Gastrocnemius medialis (tissue), 4 donors: Measurements from ENCODE around the gene ZDHHC7. TPM values are rescaled to one million over a fixed set of nuclear protein-coding genes. Genes with fewer than 3 reads are reported as not detected.

Source experiments
- ATAC-seq, 2 donors: fragments of 150-250 bp; one replicate each; pipeline ENCODE4 v1.9.1; 2016
- DNase-seq, 2 donors: peaks; one replicate each; pipeline ENCODE4 v3.0.0-alpha.2; 2019
- H3K27ac ChIP-seq, 4 donors: fragments of 200-600 bp; sonication (generic); 1 replicate in 1 of 4; 2 replicates in 3 of 4; pipeline ENCODE4 v1.5.1; 2016 to 2018; ENCODE audit warnings: mild to moderate bottlenecking in 2 of 4, moderate library complexity in 1 of 4
- H3K27me3 ChIP-seq, 3 donors: fragments of 200-600 bp; sonication (generic) in 2 of 3; 1 replicate in 1 of 3; 2 replicates in 2 of 3; pipeline versions ENCODE4 v1.5.1 to v1.6.0; 2016 to 2019; ENCODE audit warnings: mild to moderate bottlenecking in 1 of 3, moderate library complexity in 1 of 3
- H3K36me3 ChIP-seq, 2 donors: fragments of 200-600 bp; sonication (generic) in 1 of 2; one replicate each; pipeline ENCODE4 v1.5.1; 2017 to 2018
- H3K4me1 ChIP-seq, 2 donors: fragments of 200-600 bp; sonication (generic) in 1 of 2; one replicate each; pipeline ENCODE4 v1.5.1; 2016 to 2017; ENCODE audit warnings: mild to moderate bottlenecking in 2 of 2
- H3K4me3 ChIP-seq, 4 donors: fragments of 200-600 bp; sonication (generic) in 3 of 4; 1 replicate in 1 of 4; 2 replicates in 3 of 4; pipeline ENCODE4 v1.5.1; 2016 to 2019; ENCODE audit warnings: mild to moderate bottlenecking in 2 of 4
- H3K9me3 ChIP-seq, 3 donors: fragments of 200-600 bp; sonication (generic) in 2 of 3; 1 replicate in 1 of 3; 2 replicates in 2 of 3; pipeline ENCODE4 v1.5.1; 2016 to 2019
- CTCF ChIP-seq, 5 experiments: fragments of 450-650 bp in 3 of 5; fragments of 200-600 bp in 2 of 5; sonication (generic) in 2 of 5; IDR thresholded peaks in 4 of 5; conservative IDR thresholded peaks in 1 of 5; 1 replicate in 4 of 5; 2 replicates in 1 of 5; pipeline ENCODE4 v1.5.1; 2016 to 2019; ENCODE audit warnings: antibody characterized with exemption in 5 of 5, mild to moderate bottlenecking in 3 of 5, moderate library complexity in 3 of 5
- POLR2A ChIP-seq, 2 donors: fragments of 450-650 bp; IDR thresholded peaks; one replicate each; pipeline ENCODE4 v1.6.1; 2017; ENCODE audit warnings: antibody characterized with exemption in 2 of 2, mild to moderate bottlenecking in 2 of 2, moderate library complexity in 2 of 2
- in situ Hi-C, 4 donors: fragments of 200-750 bp; cut with MboI; loops; one replicate each; pipeline versions ENCODE4 v1.15.0 to v1.8.0; 2017; ENCODE audit warnings: low sequenced_read_pairs in 4 of 4
- intact Hi-C: fragments of 100-400 bp; cut with DNase I; formaldehyde crosslinking; loops from one replicate; pipeline ENCODE4 v1.15.1; 2023; ENCODE audit warnings: low total_unique reads
- total RNA-seq, 4 donors: library from RNA; depleted of rRNA; stranded (reverse); fragments of >200 nt; gene quantifications; one replicate each; pipeline versions ENCODE4 v1.1.0 to v1.2.3, GENCODE V29; 2016

ZDHHC7 gene
- total RNA-seq, 4 donors from 2014 or later = 55.0 to 93.5 (median 68.4) TPM

- peaks cover 0 to 6% (median 0%) of the 10 kb centered on the region in 3 donors for H3K27me3 ChIP-seq
- H3K27ac ChIP-seq = peak overlapping the region; percentile 90 to 98 (median 96)
- peaks cover 41 to 42% of the 10 kb centered on the region in 2 donors for H3K4me1 ChIP-seq
- DNase-seq = no peak
- intact Hi-C loops = loop anchor here (2.0 kb wide), 1 partner anchor 15 kb away; the partner anchor contains the start of gene KIAA0513
- in situ Hi-C loops = no loop called here
- H3K9me3 ChIP-seq = no peaks in the 10 kb centered on the region
- H3K36me3 ChIP-seq = no peaks in the 10 kb centered on the region
- peak overlapping the region; percentile 83 to 90 (median 86) for H3K4me3 ChIP-seq
- ATAC-seq = peak in 1 of 2 donors; percentile 31
- no peak for TF ChIP-seq CTCF (IDR thresholded peaks at IDR 0.05 in 4 of 5, conservative IDR thresholded peaks at IDR 0.05 in 1 of 5)
- TF ChIP-seq POLR2A (IDR thresholded peaks at IDR 0.05) = no peak
Measured at GRCh38 chr16:85011846-85012284, 530 bp upstream of the ZDHHC7 start.

- Histone ChIP-seq H3K36me3 (no peaks in the 10 kb centered on the region), H3K4me3 (peak overlapping the region; percentile 83 to 90 (median 86)), H3K9me3 (no peaks in the 10 kb centered on the region), H3K4me1 (peaks cover 55 to 56% of the 10 kb centered on the region in 2 donors), H3K27me3 (peaks cover 0 to 3% (median 0%) of the 10 kb centered on the region in 3 donors), H3K27ac (peak overlapping the region; percentile 90 to 98 (median 96))
- ATAC-seq (peak; percentile 6 to 18), DNase-seq (no peak)
- no peak for TF ChIP-seq POLR2A (IDR thresholded peaks at IDR 0.05)
- no peak for TF ChIP-seq CTCF (IDR thresholded peaks at IDR 0.05 in 4 of 5, conservative IDR thresholded peaks at IDR 0.05 in 1 of 5)
- in situ Hi-C loops = no loop called here
- intact Hi-C loops = loop anchor here (2.0 kb wide), 1 partner anchor 16 kb away; the partner anchor contains the start of gene KIAA0513
Measured at GRCh38 chr16:85010446-85010930, 847 bp downstream of the ZDHHC7 start.

GRCh38 chr16:85008271-85008670 lies 3.1 kb downstream of the ZDHHC7 start:
- no peak for DNase-seq

GRCh38 chr16:85007496-85008214 lies 3.7 kb downstream of the ZDHHC7 start:
- Histone ChIP-seq H3K4me3 (no peak overlapping the region), H3K4me1 (peaks cover 84% of the 10 kb centered on the region in 2 donors), H3K9me3 (no peaks in the 10 kb centered on the region), H3K27me3 (no peaks in the 10 kb centered on the region), H3K27ac (peak overlapping the region; percentile 1 to 83 (median 28)), H3K36me3 (no peaks in the 10 kb centered on the region)
- intact Hi-C loops (no loop called here), in situ Hi-C loops (no loop called here)
- ATAC-seq (no peak), DNase-seq (no peak)
- TF ChIP-seq CTCF (IDR thresholded peaks at IDR 0.05 in 4 of 5, conservative IDR thresholded peaks at IDR 0.05 in 1 of 5) (no peak), POLR2A (IDR thresholded peaks at IDR 0.05) (no peak)

More at GRCh38 chr16:85008271-85008670, 3.1 kb downstream of the ZDHHC7 start:
- H3K36me3 ChIP-seq = no peaks in the 10 kb centered on the region
- in situ Hi-C loops (no loop called here), intact Hi-C loops (no loop called here)
- peak overlapping the region; percentile 8 to 83 (median 45) for H3K27ac ChIP-seq
- no peaks in the 10 kb centered on the region for H3K27me3 ChIP-seq
- peaks cover 77 to 78% of the 10 kb centered on the region in 2 donors for H3K4me1 ChIP-seq
- ATAC-seq = no peak
- H3K9me3 ChIP-seq = no peaks in the 10 kb centered on the region
- H3K4me3 ChIP-seq = no peak overlapping the region
- TF ChIP-seq CTCF (IDR thresholded peaks at IDR 0.05 in 4 of 5, conservative IDR thresholded peaks at IDR 0.05 in 1 of 5) (no peak), POLR2A (IDR thresholded peaks at IDR 0.05) (no peak)
